Left renal pelvis (tissue), 4 donors: Measurements from ENCODE around the gene SHISAL1. TPM values are rescaled to one million over a fixed set of nuclear protein-coding genes. Genes with fewer than 3 reads are reported as not detected.
"Not testable (repeated sequence)": the region's sequence is repeated elsewhere in the genome, so short reads cannot be mapped to it uniquely, and the experiment has no call there.

Experiments
- DNase-seq, 4 donors: peaks; one replicate each; pipeline ENCODE4 v3.0.0-alpha.2; 2013; ENCODE audit warnings: low read depth in 4 of 4, low spot score in 3 of 4
- polyA plus RNA-seq, 4 donors: library from polyadenylated mRNA; unstranded; fragments of 120-200 nt; gene quantifications; one replicate each; pipeline ENCODE4 v1.2.1, GENCODE V29; 2013; ENCODE audit not compliant: insufficient read length in 4 of 4

The SHISAL1 gene
- polyA plus RNA-seq, 4 donors: 2.0 to 5.1 (median 2.4) TPM

DNA sequence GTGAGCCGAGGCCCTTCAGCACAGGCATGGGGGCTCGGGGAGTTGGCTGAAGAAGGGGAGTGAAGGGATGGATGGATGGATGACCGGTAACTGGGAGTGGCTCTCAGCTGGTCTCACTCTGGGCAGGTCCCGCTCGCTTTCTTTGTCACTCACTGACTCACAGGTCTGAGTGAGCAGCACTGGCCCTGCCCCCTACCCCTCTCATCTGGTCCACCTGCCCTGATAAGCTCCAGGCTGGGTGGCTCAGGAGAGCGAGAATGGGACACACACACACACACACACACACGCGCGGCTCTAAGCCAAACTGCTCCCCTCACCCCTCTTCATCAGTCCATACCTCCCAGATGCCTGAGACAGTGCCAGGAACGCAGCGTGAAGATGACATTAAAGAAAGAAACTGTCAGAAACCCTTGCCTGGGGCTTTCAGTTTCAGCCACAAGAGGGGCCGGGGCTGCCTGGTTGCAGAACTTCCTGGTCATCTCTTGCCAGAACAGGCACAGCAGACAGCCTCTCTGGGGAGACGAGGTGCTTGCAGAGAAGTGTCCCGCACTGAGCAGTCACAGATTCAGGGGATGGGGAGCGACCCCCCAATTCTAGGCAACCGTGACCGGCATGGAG, 16.5 kb upstream of the SHISAL1 start:
- DNase-seq: no peak

DNA sequence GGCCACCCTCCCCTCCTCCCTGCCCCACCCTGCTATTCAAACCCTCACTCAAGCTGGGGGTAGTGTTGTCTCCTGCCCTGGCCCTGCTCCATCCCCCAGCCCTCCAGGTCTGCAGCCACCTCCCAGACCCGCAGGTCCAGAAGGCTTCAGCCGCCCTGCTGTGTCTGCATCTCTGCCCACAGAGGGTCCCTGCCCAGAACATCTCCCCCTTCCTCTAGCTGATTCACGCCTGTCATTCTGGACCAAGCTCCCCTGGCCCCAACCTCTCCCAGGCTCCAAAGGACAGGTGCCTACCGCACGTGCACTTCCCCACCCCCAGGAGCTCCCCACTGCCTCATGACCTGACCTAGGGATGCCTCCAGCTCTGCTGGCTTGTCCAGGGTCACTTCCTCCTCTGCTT, 16.0 kb upstream of the SHISAL1 start:
- DNase-seq: no peak

DNA sequence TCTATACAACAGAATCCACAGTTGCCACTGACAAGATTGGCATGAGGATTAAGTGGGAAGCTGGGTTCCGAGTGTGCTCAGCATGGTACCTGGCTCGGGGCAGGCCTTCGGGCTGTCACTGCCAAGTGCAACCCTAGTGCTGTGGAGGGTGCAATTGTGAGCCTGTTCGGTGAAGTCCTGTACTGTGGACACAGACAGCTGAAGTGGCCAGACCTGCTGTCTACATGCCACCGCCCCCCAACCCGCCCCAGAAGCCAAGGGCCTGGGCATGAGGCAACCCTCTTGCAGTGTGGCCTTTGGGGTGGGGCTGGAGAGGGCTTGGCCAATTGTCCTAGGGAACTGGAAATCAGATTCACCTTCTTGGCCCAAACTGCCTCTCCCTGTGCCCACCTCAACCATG, 15.6 kb upstream of the SHISAL1 start:
- DNase-seq: no peak

DNA sequence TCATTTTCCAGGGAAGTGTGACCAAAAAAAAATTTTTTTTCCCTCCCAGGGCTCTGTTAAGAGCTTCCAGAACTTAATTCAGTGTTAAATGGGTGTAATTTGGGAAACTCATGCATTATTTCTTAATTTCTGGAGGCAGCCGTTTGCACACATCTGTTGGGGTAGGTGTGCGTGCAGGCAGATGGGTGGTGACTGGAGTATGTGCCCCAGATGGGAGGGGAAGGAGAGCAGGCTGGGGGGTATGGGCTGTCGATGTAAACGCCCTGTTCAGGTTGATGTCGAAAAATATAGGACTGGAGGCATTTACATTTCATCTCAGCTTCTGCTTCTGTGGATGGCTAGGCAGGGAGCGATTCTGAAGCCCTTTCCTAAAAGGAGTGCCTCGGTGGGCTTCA, 13.7 kb upstream of the SHISAL1 start:
- DNase-seq: no peak

DNA sequence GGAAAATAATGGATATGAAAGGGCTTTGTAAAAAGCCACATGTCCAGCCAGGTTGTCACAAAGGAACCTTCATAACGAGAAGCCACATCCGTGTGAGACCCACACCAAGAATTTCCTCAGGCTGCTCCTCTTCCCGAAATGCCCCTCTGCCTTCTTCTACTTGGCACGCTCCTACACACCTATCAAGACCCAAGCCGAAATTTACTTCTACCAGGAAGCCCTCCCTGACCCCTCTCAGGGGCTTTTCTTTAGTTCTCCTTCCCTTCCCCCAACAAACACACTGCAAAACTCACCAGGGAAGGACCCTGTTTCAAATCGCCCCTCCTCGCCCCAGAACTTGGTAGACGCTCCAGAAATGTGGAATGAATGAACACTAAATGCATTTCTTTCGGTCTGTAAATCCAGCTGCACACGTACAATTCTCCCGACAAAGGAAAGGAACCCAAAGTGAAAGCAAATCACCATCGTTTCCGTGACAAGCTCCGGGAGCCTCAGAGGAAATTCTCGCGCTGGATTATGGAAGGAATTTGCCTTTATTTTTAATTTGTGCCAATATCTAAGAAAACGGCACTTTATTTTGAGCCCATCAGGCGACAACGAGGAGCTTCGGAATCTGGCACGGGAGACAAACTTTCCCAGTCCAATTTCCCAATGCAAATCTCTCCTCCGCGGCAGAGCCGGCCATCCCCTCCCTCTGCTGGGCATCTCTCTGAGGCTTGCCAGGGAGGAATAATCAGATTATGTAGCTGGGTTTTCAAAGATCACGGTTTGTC, 13.2 kb upstream of the SHISAL1 start:
- no peak for DNase-seq

DNA sequence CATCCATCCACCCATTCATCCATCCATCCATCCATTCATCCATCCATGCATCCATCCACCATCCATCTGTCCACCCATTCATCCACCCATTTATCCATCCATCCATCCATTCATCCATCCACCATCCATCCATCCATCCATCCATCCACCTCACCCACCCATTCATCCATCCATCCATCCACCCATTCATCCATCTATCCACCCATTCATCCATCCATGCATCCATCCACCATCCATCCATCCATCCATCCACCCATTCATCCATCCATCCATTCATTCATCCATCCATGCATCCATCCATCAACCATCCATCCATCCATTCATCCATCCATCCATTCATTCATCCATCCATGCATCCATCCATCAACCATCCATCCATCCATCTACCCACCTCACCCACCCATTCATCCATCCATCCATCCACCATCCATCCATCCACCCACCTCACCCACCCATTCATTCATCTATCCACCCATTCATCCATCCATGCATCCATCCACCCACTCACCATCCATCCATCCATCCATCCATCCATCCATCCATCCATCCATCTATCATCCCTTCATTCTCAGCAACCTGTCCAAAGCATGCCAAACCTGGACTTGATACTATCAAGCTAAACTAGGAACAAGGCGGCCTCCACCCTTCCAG, 10.5 kb upstream of the SHISAL1 start:
- DNase-seq: not testable (repeated sequence)

DNA sequence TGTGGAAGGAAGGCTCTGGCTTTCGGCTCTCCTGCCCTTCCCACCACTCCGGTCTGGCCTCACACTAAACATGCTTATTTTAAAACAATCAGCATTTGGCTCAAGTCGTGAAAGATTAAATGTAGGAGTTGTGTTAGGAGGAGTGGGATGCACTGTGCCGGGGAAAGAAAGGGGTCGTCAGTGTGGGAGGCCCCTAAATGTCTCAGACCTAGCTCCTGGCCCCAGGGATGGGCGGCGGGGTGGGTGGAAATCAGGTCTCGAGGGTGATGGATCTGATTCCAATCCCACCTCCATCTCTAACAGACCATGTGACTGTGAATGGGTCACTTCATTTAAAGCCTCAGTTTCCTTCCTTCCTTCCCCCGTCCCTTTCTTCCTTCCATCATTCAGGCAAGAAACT, 6.9 kb upstream of the SHISAL1 start:
- no peak for DNase-seq

DNA sequence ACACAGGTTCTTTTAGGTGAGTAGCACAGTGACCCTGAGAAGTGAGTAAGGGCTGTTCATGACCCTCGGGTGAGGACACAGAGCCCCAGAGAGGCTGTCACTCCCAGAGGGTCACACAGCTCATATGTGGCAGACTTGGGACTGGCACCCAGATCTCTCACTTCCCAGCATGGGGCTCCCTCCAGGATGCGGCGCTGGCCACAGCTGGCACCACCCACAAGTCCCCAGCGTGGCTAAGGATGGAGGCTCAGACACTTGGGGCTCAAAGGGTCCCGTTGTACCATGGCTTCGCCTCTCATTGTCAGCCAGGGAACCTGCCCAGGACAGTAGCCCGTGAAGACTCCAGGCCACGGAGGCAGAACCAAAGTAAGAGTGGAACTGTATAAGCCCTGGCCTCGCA, 6.0 kb upstream of the SHISAL1 start:
- DNase-seq: no peak

DNA sequence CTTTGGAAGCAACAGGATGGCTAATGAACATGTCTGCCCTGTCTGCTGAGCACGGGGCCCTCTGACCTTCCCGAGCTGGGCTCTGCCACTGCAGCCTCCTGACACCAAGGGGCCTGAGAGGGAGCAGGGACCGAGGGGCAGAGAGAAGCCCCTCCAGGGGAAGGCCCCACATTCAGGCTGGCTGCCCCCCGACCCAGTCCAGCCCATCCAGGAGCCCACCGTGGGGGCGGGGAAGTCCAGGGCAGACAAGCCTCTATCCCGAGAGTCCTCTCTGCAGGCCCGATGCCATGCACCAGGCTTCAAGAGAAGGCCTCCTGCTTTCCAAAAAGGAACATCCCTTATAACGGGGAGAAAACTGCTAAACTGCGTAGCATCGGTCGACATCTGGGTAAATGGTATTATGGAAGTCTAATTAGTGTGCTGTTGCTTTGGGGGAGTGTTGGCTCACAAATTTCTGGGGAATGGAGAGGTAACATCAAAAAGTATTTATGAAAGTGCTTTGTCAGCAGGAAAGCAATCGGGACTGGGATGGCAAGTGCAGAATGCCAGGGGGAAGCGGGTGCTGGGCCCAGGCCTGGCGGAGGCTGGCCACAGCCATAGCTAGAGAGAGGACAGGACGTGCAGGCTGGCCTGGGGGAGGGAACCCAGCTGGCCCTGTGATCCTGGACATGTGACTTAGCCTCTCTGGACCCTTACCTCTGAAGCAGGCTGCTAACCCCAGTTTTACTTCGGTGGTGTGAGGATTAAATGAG, 5.3 kb upstream of the SHISAL1 start:
- DNase-seq: no peak

DNA sequence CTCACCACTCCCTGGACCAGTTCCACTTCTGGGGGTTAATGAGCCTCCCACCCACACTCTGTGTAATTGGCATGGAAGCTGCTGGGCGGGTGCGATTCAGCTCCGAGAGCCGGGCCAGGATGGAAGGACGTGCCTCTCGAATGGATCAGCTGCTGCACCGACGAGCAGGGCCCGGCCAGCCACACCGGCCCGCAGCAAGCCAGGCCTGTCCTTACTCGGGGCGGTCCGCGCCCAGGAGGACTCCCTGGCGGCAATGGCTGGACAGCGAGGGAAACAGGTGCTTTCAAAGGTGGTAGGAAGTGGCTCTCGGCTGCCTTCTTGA, 4.3 kb upstream of the SHISAL1 start:
- DNase-seq: no peak

DNA sequence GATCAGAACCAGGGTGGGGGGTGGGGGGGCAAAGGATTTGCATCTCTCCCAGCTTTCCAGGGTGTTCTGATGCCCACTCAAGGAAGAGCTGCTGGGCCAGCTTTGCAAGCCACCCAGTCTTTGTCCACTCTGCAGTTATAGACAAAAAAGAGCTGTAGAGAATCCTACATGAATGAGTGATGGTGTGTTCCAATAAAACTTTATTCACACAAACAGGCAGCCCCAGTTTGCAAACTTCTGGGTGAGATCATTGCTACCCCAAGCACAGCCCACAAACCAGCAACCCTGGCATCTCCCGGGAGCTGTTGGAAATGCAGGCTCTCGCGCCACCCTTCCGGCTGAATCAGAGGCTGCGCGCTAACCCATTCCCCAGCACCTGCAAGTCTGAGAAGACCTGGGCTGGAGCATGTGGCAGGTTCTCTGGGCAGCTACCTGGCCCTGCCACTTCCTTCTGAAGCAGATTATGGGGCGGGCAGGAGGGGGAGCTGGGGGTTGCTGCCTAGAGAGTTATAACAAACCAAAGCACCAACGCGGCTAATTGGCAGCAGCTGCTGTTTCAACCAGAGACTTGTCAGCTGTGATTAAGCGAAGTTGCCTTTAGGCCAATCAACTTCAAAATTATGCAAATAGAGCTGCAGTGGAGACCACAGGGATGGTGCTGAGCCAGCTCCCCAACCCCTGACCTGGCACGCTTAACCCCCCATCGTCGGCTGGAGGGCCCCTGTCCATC, 3.8 kb upstream of the SHISAL1 start:
- no peak for DNase-seq

DNA sequence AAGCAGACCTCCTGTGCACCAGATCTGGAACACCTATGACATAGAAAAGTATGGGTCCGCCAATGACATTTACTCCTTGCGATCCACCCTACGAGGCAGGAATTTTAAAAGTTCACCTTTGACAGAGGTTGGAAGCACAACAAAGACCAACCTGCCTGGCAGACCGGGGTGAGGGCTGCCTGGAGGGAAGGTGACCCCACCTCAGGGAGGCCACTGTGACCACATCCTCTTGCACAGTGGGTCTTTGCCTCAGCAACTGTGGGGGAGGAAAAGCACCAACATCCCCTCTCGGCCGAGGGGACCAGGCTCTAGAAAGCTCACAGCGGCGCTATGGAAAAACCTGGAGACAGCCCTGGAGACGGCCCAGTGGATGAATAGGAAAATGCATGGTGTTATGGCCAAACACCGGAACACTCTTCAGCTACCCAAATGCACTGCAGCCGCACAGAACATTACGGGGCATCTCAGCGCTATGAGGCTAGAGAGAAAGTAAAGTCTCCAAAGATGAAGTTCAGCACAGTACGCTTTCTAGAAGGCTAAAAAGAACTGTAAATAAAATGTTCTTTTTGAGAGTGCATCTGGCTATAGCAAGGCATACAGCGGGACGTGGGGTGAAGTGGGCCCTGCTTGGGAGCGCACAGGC, 1.8 kb upstream of the SHISAL1 start:
- no peak for DNase-seq

DNA sequence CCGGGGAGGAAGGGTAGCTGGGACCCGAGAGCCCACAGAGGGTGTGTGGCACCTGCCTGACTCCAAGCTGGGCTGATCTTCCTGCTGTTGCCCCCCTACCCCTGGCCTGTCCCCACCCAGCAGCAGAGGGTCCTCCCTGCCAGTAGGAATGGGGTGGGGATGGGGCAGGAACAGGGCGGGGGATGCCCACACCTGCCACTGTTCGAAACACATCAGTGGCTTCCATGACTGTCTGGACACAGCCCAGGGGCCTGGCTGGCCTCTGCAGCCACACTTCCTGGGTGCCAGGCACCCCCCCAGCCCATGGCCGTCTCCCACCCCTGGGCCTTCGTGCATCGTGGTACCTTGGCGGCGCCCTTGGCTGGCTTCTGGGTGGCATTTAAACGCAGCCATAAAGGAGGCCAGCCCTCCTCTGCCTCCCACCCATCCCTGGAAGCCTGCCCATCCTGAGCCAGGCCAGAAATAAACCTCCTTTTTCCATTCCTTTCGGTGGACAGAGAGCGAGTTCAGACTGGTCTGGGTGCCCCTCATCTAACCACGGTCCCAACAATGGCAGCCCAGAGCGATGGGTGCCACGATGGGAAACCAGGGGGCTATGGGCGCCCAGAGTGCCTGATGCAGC, 745 bp upstream of the SHISAL1 start:
- no peak for DNase-seq

DNA sequence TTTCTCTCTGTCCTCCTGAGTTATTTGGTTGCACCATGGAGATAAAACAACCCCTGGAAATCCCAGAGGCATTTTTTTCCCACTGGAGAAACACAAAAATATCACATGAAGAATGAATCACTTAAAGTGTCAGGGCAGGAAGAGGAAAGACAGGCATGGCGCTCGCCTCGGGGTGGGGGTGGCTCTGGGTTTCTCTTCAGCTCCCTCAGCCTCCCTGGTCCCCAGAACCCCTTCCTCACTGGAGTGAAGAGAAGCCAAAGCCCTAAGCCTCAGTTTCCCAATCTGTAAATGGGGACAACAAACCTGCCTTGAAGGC, 938 bp downstream of the SHISAL1 start:
- no peak for DNase-seq

DNA sequence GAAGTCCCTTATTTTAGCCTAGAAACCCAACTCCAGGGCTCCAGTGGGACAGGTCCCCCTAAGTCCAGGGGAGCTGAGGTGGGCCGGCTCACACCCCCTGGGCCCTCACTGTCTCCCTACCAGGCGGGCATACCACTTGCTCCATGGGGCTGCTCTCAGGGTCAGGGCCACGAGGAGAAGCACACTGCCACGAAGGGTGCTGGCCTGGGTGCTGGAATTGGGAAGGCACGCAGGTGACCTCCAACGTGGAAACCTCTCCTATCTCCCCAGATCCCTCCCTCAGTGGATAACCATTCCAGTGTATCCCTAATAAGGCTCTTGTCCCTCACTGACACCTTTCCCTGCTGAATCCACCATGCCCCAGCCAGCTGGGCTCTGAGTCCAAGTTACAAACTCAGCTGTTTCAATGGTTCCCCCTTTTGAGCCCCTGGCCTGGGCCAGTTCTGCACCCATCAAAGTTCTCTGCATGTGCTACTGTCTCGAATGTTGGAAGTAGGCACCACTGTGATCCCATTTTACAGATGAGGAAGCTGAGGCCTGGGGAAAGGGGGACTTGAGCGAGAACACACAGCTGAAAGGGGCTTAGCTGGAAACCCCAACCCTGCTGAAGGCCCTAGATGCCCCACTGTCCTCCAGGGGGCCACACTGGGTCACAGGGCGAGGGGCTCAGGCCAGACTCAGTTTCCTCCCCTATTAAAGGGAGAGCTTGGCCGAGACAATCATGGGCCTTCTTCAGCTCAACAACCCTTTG, 1.5 kb downstream of the SHISAL1 start:
- DNase-seq: no peak

DNA sequence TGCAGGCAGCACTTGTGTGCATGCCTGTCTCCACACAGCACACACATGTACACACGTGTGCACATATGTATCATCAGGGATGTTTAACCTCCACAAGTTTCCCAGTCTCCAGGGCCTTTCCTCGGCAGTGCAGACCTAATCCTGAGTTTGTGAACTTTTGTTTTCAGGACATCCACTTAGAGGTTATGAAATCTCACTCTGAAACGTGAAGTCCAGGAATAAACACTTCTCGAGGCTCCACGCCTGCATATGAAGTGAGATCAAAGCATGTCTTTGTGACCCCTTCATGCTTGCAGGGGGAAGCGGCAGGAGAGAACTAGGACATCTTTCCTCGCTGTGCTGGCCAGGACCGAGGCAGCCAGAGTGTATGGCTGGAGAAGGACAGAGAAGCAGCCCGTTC, 3.1 kb downstream of the SHISAL1 start:
- DNase-seq: no peak

DNA sequence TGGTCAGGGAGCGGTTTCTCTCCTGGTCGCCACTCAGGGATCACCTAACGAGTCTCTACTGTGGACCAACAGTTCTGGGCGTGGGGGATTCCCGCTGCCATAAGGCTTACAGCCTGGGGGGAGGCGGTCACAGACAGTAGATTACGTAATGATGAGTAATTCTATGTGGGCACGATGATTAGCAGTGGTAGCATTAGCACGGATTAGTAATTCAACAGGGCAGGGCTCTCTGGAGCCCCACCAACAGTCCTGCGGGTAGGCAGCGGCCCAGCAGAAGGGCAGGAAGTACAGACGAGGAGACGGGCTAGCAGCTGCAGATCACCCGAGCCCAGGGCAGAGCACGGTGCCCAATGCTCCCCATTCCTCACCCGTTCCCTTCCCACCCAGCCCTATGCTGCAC, 3.6 kb downstream of the SHISAL1 start:
- no peak for DNase-seq

DNA sequence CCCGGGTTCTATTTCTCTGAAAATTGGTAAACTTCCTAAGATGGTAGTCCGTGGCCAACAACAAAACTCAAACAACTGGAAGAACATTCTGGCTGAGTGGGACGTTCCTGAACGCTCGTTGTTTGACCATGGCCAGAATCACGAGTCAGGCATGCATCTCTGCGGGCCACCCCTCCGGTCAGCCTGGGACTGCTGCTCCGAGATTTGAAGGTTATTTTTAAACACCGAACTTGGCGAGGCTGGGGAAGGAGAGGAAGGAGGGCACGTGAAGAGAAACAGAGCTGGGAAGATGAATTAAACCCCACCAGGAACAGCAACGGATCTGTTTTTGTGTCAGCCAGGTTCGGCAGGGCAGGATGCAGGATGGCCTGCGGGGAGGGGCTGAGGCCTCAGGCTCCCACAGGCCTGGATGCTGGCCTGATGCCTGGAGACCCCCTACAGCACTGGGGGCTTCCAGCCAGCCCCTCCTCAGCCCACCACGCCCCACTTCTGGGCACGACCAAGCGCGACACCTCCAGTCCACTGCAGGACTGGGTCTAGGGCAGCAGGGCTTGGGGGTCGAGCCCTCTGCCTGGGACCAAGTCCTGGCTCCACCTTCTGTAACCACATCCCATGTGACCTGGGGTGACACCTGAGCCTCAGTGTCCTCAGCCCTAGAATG, 5.1 kb downstream of the SHISAL1 start:
- no peak for DNase-seq

DNA sequence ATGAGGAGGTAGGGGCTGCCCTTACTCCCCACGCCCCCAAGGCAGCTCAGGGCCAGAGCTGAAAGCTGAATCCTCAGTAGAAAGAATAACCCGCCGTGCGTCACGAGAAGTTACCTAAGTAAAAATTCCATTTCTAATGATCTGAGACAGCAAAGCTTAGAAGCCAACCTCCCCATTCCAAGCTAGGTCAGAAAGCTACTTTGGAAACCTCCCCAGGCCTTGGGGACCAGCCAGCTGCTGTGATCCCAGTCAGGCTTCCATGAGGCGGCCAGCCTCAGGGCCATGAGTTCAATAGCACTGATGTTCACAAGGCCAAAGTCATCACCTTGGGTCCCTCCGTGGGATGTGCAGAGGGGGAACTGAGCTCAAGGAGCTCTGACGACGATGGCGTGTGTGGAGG, 6.9 kb downstream of the SHISAL1 start:
- no peak for DNase-seq
